B cell (primary cell): ENCODE data around the gene NLGN1. TPM values are rescaled to one million over a fixed set of nuclear protein-coding genes. Genes with fewer than 3 reads are reported as not detected.

Experiments
- ATAC-seq: fragments of 200-7000 bp; cut with Tn5 transposase; one replicate; pipeline ENCODE4 v1.10.0; 2021; ENCODE audit warnings: low read depth, mild to moderate bottlenecking, moderate number of reproducible peaks, moderate library complexity
- CTCF ChIA-PET: fragments of 350-600 bp; sonication (Branson Sonifier 250); formaldehyde crosslinking; loops from one replicate; lab custom pipeline; 2021; ENCODE audit warnings: antibody characterized with exemption, inconsistent platforms; lab: Charles Lee
- POLR2A ChIA-PET: fragments of 350-600 bp; sonication (Branson Sonifier 250); formaldehyde crosslinking; loops from one replicate; lab custom pipeline; 2021; ENCODE audit warnings: antibody characterized with exemption; lab: Charles Lee
- DNase-seq: peaks from one replicate; pipeline ENCODE4 v3.0.0; 2013
- H2AFZ ChIP-seq: 2 replicates; pipeline ENCODE4 v1.6.1; 2012; ENCODE audit warnings: mild to moderate bottlenecking, low read depth, low read length; ENCODE audit not compliant: insufficient read depth, poor library complexity, severe bottlenecking
- H3K27ac ChIP-seq, 2 donors: 1 replicate in 1 of 2; 2 replicates in 1 of 2; pipeline ENCODE4 v1.5.1; 2012 to 2013; ENCODE audit warnings: low read length in 2 of 2, mild to moderate bottlenecking in 2 of 2, moderate library complexity in 1 of 2
- H3K27me3 ChIP-seq, 4 experiments: fragments of 200-600 bp in 1 of 4; sonication (generic) in 1 of 4; replicated peaks in 1 of 4; 1 replicate in 2 of 4; 2 replicates in 2 of 4; pipeline versions ENCODE4 v1.6.1 to v1.7.0; 2013 to 2016; ENCODE audit warnings: low read length in 3 of 4, mild to moderate bottlenecking in 2 of 4, mixed read lengths in 1 of 4, moderate library complexity in 1 of 4; ENCODE audit not compliant: insufficient read depth in 4 of 4, control insufficient read depth in 3 of 4; ENCODE audit errors: control extremely low read depth in 1 of 4
- H3K36me3 ChIP-seq, 2 experiments: replicated peaks in 1 of 2; 1 replicate in 1 of 2; 2 replicates in 1 of 2; pipeline versions ENCODE4 v1.6.1 to v1.7.1; 2013; ENCODE audit warnings: low read length in 1 of 2; ENCODE audit not compliant: insufficient read depth in 2 of 2, control insufficient read depth in 1 of 2; ENCODE audit errors: control extremely low read depth in 1 of 2, extremely low read depth in 1 of 2
- H3K4me1 ChIP-seq, 2 donors: fragments of 200-600 bp in 1 of 2; sonication (generic) in 1 of 2; 1 replicate in 1 of 2; 2 replicates in 1 of 2; pipeline versions ENCODE4 v1.5.1 to v1.6.1; 2013 to 2017; ENCODE audit warnings: low read length in 2 of 2; ENCODE audit not compliant: control insufficient read depth in 2 of 2, insufficient read depth in 2 of 2
- H3K4me2 ChIP-seq: replicated peaks from 2 replicates; pipeline ENCODE3; 2012; ENCODE audit warnings: mild to moderate bottlenecking, low read depth, low read length; ENCODE audit not compliant: poor library complexity, severe bottlenecking
- H3K4me3 ChIP-seq, 5 experiments: fragments of 200-600 bp in 1 of 5; sonication (generic) in 1 of 5; 1 replicate in 3 of 5; 2 replicates in 2 of 5; pipeline versions ENCODE4 v1.5.1 to v1.7.0; 2011 to 2016; ENCODE audit warnings: low read length in 4 of 5, mild to moderate bottlenecking in 4 of 5, low read depth in 2 of 5, control low read depth in 1 of 5, moderate library complexity in 1 of 5; ENCODE audit not compliant: insufficient read depth in 1 of 5; ENCODE audit errors: control extremely low read depth in 1 of 5, extremely low read depth in 1 of 5
- H3K79me2 ChIP-seq: fragments of 200-600 bp; sonication (generic); one replicate; pipeline ENCODE4 v1.6.0; 2016; ENCODE audit warnings: low read length; ENCODE audit not compliant: control insufficient read depth, insufficient read depth
- H3K9ac ChIP-seq: fragments of 200-600 bp; sonication (generic); 2 replicates; pipeline ENCODE4 v1.6.1; 2017; ENCODE audit warnings: mild to moderate bottlenecking, low read length, moderate library complexity
- H3K9me3 ChIP-seq, 3 donors: one replicate each; pipeline versions ENCODE4 v1.6.1 to v1.7.1; 2013; ENCODE audit warnings: low read length in 2 of 3; ENCODE audit not compliant: control insufficient read depth in 2 of 3, insufficient read depth in 1 of 3; ENCODE audit errors: control extremely low read depth in 1 of 3
- H4K20me1 ChIP-seq: 2 replicates; pipeline ENCODE4 v1.6.0; 2012; ENCODE audit warnings: mild to moderate bottlenecking, low read length; ENCODE audit not compliant: insufficient read depth, control insufficient read depth, poor library complexity, severe bottlenecking
- H3K27ac Mint-ChIP-seq: one replicate; pipeline ENCODE4 v1.8.0; 2021; ENCODE audit warnings: mixed read lengths
- H3K27me3 Mint-ChIP-seq: one replicate; pipeline ENCODE4 v1.8.0; 2021; ENCODE audit warnings: mixed read lengths
- H3K4me1 Mint-ChIP-seq: one replicate; pipeline ENCODE4 v1.8.0; 2021; ENCODE audit warnings: mixed read lengths
- H3K4me3 Mint-ChIP-seq: one replicate; pipeline ENCODE4 v1.8.0; 2021; ENCODE audit warnings: mixed read lengths
- H3K9me3 Mint-ChIP-seq: one replicate; pipeline ENCODE4 v1.8.0; 2022; ENCODE audit warnings: mixed read lengths; ENCODE audit not compliant: insufficient read depth
- CTCF ChIP-seq: fragments of 200-600 bp; IDR thresholded peaks from one replicate; pipeline ENCODE4 v1.8.0; 2022; ENCODE audit warnings: antibody characterized with exemption, mild to moderate bottlenecking
- EZH2 ChIP-seq: IDR thresholded peaks from 2 replicates; pipeline ENCODE4 v1.6.1; 2012; ENCODE audit warnings: borderline replicate concordance, low read depth, mild to moderate bottlenecking, moderate library complexity, low read length; ENCODE audit not compliant: insufficient read depth, poor library complexity, severe bottlenecking
- WGBS: methylation state at CpG from one replicate; pipeline ENCODE4 v1.1.5; 2013; ENCODE audit warnings: missing lambda C conversion rate; ENCODE audit not compliant: insufficient coverage; 5-methylcytosine and 5-hydroxymethylcytosine counted together
- intact Hi-C: fragments of 100-400 bp; cut with micrococcal nuclease; formaldehyde crosslinking; loops from one replicate; pipeline ENCODE4 v1.10.0; 2022
- polyA plus RNA-seq: library from polyadenylated mRNA; depleted of rRNA; stranded (reverse); fragments of >200 nt; gene quantifications from 2 replicates; pipeline ENCODE4 v1.2.3, GENCODE V29; 2012
- total RNA-seq, 2 donors: library from RNA; stranded (reverse); fragments of 120-200 nt in 1 of 2; gene quantifications; 1 replicate in 1 of 2; 2 replicates in 1 of 2; pipeline versions ENCODE4 v1.2.3 to v1.2.4, GENCODE V29; 2013 to 2022

NLGN1 gene
- total and polyA plus RNA-seq, 2 donors (not counting 1 experiment from before 2014, with no cell fraction given): not detected

GRCh38 chr3:173690542-173691180, 293.1 kb downstream of the NLGN1 start:
- H4K20me1 ChIP-seq: no peaks in the 10 kb centered on the region
- no peak overlapping the region for H3K4me3 ChIP-seq
- no peaks in the 10 kb centered on the region for H3K36me3 ChIP-seq
- no peaks in the 10 kb centered on the region for H3K9me3 ChIP-seq
- no peak for TF ChIP-seq CTCF
- TF ChIP-seq EZH2: no peak
- 83% methylated on average over 5 of the region's 7 CpGs for WGBS
- no peak for ATAC-seq
- no peaks in the 10 kb centered on the region for H3K9me3 Mint-ChIP-seq
- H3K27me3 ChIP-seq: no peaks in the 10 kb centered on the region
- H3K27ac Mint-ChIP-seq: no peak overlapping the region
- H3K4me1 Mint-ChIP-seq: no peaks in the 10 kb centered on the region
- H3K27ac ChIP-seq: no peak overlapping the region
- no peaks in the 10 kb centered on the region for H3K79me2 ChIP-seq
- H3K4me1 ChIP-seq: no peaks in the 10 kb centered on the region
- intact Hi-C loops: no loop called here
- ChIA-PET CTCF (no interaction called here), POLR2A (no interaction called here)
- H3K27me3 Mint-ChIP-seq: no peaks in the 10 kb centered on the region
- H3K9ac ChIP-seq: no peak overlapping the region
- no peak overlapping the region for H3K4me2 ChIP-seq
- H2AFZ ChIP-seq: no peak overlapping the region
- H3K4me3 Mint-ChIP-seq: no peak overlapping the region
- DNase-seq: no peak

- Histone ChIP-seq H3K36me3 (no peaks in the 10 kb centered on the region), H3K27me3 (no peaks in the 10 kb centered on the region), H4K20me1 (no peaks in the 10 kb centered on the region), H3K79me2 (no peaks in the 10 kb centered on the region), H3K4me3 (no peak overlapping the region), H3K9me3 (peaks cover 0 to 11% (median 3%) of the 10 kb centered on the region in 3 donors), H3K4me1 (no peaks in the 10 kb centered on the region), H2AFZ (no peak overlapping the region), H3K4me2 (no peak overlapping the region), H3K9ac (no peak overlapping the region), H3K27ac (no peak overlapping the region)
- H3K27me3 Mint-ChIP-seq: no peaks in the 10 kb centered on the region
- intact Hi-C loops: no loop called here
- WGBS: 67% methylated on average over 1 of the region's 1 CpG
- ATAC-seq (no peak), DNase-seq (no peak)
- no peak for TF ChIP-seq CTCF
- no peak for TF ChIP-seq EZH2
- POLR2A ChIA-PET: no interaction called here
- no peak overlapping the region for H3K27ac Mint-ChIP-seq
- CTCF ChIA-PET: no interaction called here
- H3K4me3 Mint-ChIP-seq: no peak overlapping the region
- peaks cover 3% of the 10 kb centered on the region for H3K9me3 Mint-ChIP-seq
- no peaks in the 10 kb centered on the region for H3K4me1 Mint-ChIP-seq
Observed at GRCh38 chr3:173699353-173699752, 301.8 kb downstream of the NLGN1 start.
